ES-I3 (cell line): ENCODE data around the gene BCAS3.
"Not testable (repeated sequence)": the region's sequence is repeated elsewhere in the genome, so short reads cannot be mapped to it uniquely, and the experiment has no call there.

Source experiments
- H3K36me3 ChIP-seq: 2 replicates; pipeline ENCODE4 v1.6.1; 2013; ENCODE audit warnings: mild to moderate bottlenecking, low read length, control low read depth, moderate library complexity; ENCODE audit not compliant: insufficient read depth
- H3K4me1 ChIP-seq: 2 replicates; pipeline ENCODE4 v1.6.1; 2013; ENCODE audit warnings: mild to moderate bottlenecking, control low read depth, low read length; ENCODE audit not compliant: insufficient read depth
- H3K9ac ChIP-seq: 2 replicates; pipeline ENCODE4 v1.6.1; 2013; ENCODE audit warnings: low read depth, mild to moderate bottlenecking, low read length, moderate library complexity
- H3K9me3 ChIP-seq: 2 replicates; pipeline ENCODE4 v1.6.1; 2013; ENCODE audit warnings: mild to moderate bottlenecking, low read length, moderate library complexity; ENCODE audit not compliant: control insufficient read depth, insufficient read depth

Gene BCAS3

GRCh38 chr17:60905709-60906108 is 228.1 kb downstream of the BCAS3 start:
- Histone ChIP-seq H3K9me3 (no peaks in the 10 kb centered on the region), H3K9ac (no peak overlapping the region), H3K36me3 (no peaks in the 10 kb centered on the region), H3K4me1 (peaks cover 17% of the 10 kb centered on the region; the same call in 1 of the 2 replicates)

GRCh38 chr17:60908324-60908723 is 230.7 kb downstream of the BCAS3 start:
- Histone ChIP-seq H3K4me1 (peaks cover 17% of the 10 kb centered on the region; the same call in 1 of the 2 replicates), H3K36me3 (no peaks in the 10 kb centered on the region), H3K9me3 (no peaks in the 10 kb centered on the region), H3K9ac (no peak overlapping the region)

GRCh38 chr17:60909405-60909804 is 231.8 kb downstream of the BCAS3 start:
- H3K4me1 ChIP-seq = peaks cover 17% of the 10 kb centered on the region; the same call in 1 of the 2 replicates
- no peaks in the 10 kb centered on the region for H3K9me3 ChIP-seq
- no peak overlapping the region for H3K9ac ChIP-seq
- H3K36me3 ChIP-seq = no peaks in the 10 kb centered on the region

- H3K36me3 ChIP-seq = no peaks in the 10 kb centered on the region
- no peak overlapping the region for H3K9ac ChIP-seq
- H3K4me1 ChIP-seq = peaks cover 15% of the 10 kb centered on the region; the same call in 1 of the 2 replicates
- H3K9me3 ChIP-seq = no peaks in the 10 kb centered on the region
Measured at GRCh38 chr17:60910415-60910814, 232.8 kb downstream of the BCAS3 start.

- no peaks in the 10 kb centered on the region for H3K4me1 ChIP-seq
- no peak overlapping the region for H3K9ac ChIP-seq
- H3K9me3 ChIP-seq = no peaks in the 10 kb centered on the region
- H3K36me3 ChIP-seq = no peaks in the 10 kb centered on the region
Measured at GRCh38 chr17:60914078-60914477, 236.4 kb downstream of the BCAS3 start.

GRCh38 chr17:60916043-60916442 is 238.4 kb downstream of the BCAS3 start:
- no peak overlapping the region for H3K9ac ChIP-seq

GRCh38 chr17:60920107-60920506 is 242.5 kb downstream of the BCAS3 start:
- no peaks in the 10 kb centered on the region for H3K4me1 ChIP-seq

More at GRCh38 chr17:60916043-60916442, 238.4 kb downstream of the BCAS3 start:
- no peaks in the 10 kb centered on the region for H3K4me1 ChIP-seq
- H3K36me3 ChIP-seq = no peaks in the 10 kb centered on the region
- H3K9me3 ChIP-seq = no peaks in the 10 kb centered on the region

GRCh38 chr17:60923000-60923399 is 245.3 kb downstream of the BCAS3 start:
- H3K4me1 ChIP-seq = no peaks in the 10 kb centered on the region
- no peak overlapping the region for H3K9ac ChIP-seq
- no peaks in the 10 kb centered on the region for H3K36me3 ChIP-seq
- H3K9me3 ChIP-seq = no peaks in the 10 kb centered on the region

More at GRCh38 chr17:60920107-60920506, 242.5 kb downstream of the BCAS3 start:
- H3K36me3 ChIP-seq = no peaks in the 10 kb centered on the region
- H3K9ac ChIP-seq = no peak overlapping the region
- no peaks in the 10 kb centered on the region for H3K9me3 ChIP-seq

GRCh38 chr17:60926466-60927183 is 249.0 kb downstream of the BCAS3 start:
- Histone ChIP-seq H3K36me3 (no peaks in the 10 kb centered on the region), H3K4me1 (no peaks in the 10 kb centered on the region), H3K9me3 (no peaks in the 10 kb centered on the region), H3K9ac (no peak overlapping the region)

GRCh38 chr17:60933739-60934138 is 256.1 kb downstream of the BCAS3 start:
- Histone ChIP-seq H3K4me1 (peaks cover 6% of the 10 kb centered on the region; the same call in 1 of the 2 replicates), H3K9me3 (no peaks in the 10 kb centered on the region), H3K9ac (no peak overlapping the region), H3K36me3 (no peaks in the 10 kb centered on the region)

GRCh38 chr17:60934723-60935122 is 257.1 kb downstream of the BCAS3 start:
- Histone ChIP-seq H3K9me3 (no peaks in the 10 kb centered on the region), H3K36me3 (no peaks in the 10 kb centered on the region), H3K9ac (peak overlapping the region; percentile 11; the same call in 1 of the 2 replicates), H3K4me1 (peaks cover 6% of the 10 kb centered on the region; the same call in 1 of the 2 replicates)

- not testable (repeated sequence) for H3K36me3 ChIP-seq, H3K4me1 ChIP-seq, H3K9ac ChIP-seq, H3K9me3 ChIP-seq
Measured at GRCh38 chr17:60935991-60936390, 258.3 kb downstream of the BCAS3 start.

GRCh38 chr17:60939318-60939717 is 261.7 kb downstream of the BCAS3 start:
- H3K9me3 ChIP-seq = no peaks in the 10 kb centered on the region
- no peak overlapping the region for H3K9ac ChIP-seq
- no peaks in the 10 kb centered on the region for H3K36me3 ChIP-seq
- 0 out of 2 replicates have a peak, but pooled peaks cover under 1% of the 10 kb centered on the region for H3K4me1 ChIP-seq

GRCh38 chr17:60941028-60941427 is 263.4 kb downstream of the BCAS3 start:
- H3K9me3 ChIP-seq = no peaks in the 10 kb centered on the region
- no peak overlapping the region for H3K9ac ChIP-seq
- no peaks in the 10 kb centered on the region for H3K4me1 ChIP-seq
- no peaks in the 10 kb centered on the region for H3K36me3 ChIP-seq

GRCh38 chr17:60941571-60941970 is 263.9 kb downstream of the BCAS3 start:
- H3K4me1 ChIP-seq = no peaks in the 10 kb centered on the region
- no peaks in the 10 kb centered on the region for H3K9me3 ChIP-seq
- H3K9ac ChIP-seq = no peak overlapping the region
- no peaks in the 10 kb centered on the region for H3K36me3 ChIP-seq
